Tibial artery (tissue), 4 donors: Measurements from ENCODE around the gene TMEM129.

Experiments
- DNase-seq, 2 donors: peaks; one replicate each; pipeline ENCODE4 v3.0.0-alpha.2; 2019
- H3K27ac ChIP-seq, 2 donors: fragments of 200-600 bp; sonication (generic) in 1 of 2; 1 replicate in 1 of 2; 2 replicates in 1 of 2; pipeline ENCODE4 v1.5.1; 2018 to 2019; ENCODE audit warnings: mild to moderate bottlenecking in 1 of 2
- H3K27me3 ChIP-seq, 2 donors: fragments of 200-600 bp; sonication (generic) in 1 of 2; one replicate each; pipeline versions ENCODE4 v1.5.1 to v1.6.0; 2016 to 2019
- H3K36me3 ChIP-seq, 3 donors: fragments of 200-600 bp; sonication (generic) in 2 of 3; one replicate each; pipeline ENCODE4 v1.5.1; 2016 to 2019; ENCODE audit warnings: mild to moderate bottlenecking in 2 of 3
- H3K4me1 ChIP-seq, 4 donors: fragments of 200-600 bp; sonication (generic) in 2 of 4; 1 replicate in 3 of 4; 2 replicates in 1 of 4; pipeline ENCODE4 v1.5.1; 2016 to 2019
- H3K4me3 ChIP-seq, 2 donors: fragments of 200-600 bp; sonication (generic) in 1 of 2; 1 replicate in 1 of 2; 2 replicates in 1 of 2; pipeline ENCODE4 v1.5.1; 2018 to 2019; ENCODE audit warnings: mild to moderate bottlenecking in 2 of 2
- H3K9me3 ChIP-seq, 3 donors: fragments of 200-600 bp; sonication (generic) in 1 of 3; one replicate each; pipeline ENCODE4 v1.5.1; 2016 to 2019
- CTCF ChIP-seq, 2 experiments: fragments of 200-600 bp in 1 of 2; fragments of 450-650 bp in 1 of 2; IDR thresholded peaks; one replicate each; pipeline ENCODE4 v1.5.1; 2017 to 2019; ENCODE audit warnings: antibody characterized with exemption in 2 of 2, mild to moderate bottlenecking in 1 of 2, moderate library complexity in 1 of 2
- intact Hi-C: fragments of 100-400 bp; cut with DNase I; formaldehyde crosslinking; loops from one replicate; pipeline ENCODE4 v1.15.0; 2023; ENCODE audit warnings: low total_unique reads

The TMEM129 gene

GRCh38 chr4:1718095-1718850 lies 2.9 kb downstream of the TMEM129 start:
- peaks cover 0 to 57% (median 40%) of the 10 kb centered on the region in 4 donors for H3K4me1 ChIP-seq
- no peak overlapping the region for H3K27ac ChIP-seq
- H3K27me3 ChIP-seq: no peaks in the 10 kb centered on the region
- intact Hi-C loops: no loop called here
- no peak for TF ChIP-seq CTCF (IDR thresholded peaks at IDR 0.05)
- peak in 1 of 2 donors; percentile 16 for DNase-seq
- peaks cover 0 to 23% (median 18%) of the 10 kb centered on the region in 3 donors for H3K36me3 ChIP-seq
- no peaks in the 10 kb centered on the region for H3K9me3 ChIP-seq
- no peak overlapping the region for H3K4me3 ChIP-seq

DNA sequence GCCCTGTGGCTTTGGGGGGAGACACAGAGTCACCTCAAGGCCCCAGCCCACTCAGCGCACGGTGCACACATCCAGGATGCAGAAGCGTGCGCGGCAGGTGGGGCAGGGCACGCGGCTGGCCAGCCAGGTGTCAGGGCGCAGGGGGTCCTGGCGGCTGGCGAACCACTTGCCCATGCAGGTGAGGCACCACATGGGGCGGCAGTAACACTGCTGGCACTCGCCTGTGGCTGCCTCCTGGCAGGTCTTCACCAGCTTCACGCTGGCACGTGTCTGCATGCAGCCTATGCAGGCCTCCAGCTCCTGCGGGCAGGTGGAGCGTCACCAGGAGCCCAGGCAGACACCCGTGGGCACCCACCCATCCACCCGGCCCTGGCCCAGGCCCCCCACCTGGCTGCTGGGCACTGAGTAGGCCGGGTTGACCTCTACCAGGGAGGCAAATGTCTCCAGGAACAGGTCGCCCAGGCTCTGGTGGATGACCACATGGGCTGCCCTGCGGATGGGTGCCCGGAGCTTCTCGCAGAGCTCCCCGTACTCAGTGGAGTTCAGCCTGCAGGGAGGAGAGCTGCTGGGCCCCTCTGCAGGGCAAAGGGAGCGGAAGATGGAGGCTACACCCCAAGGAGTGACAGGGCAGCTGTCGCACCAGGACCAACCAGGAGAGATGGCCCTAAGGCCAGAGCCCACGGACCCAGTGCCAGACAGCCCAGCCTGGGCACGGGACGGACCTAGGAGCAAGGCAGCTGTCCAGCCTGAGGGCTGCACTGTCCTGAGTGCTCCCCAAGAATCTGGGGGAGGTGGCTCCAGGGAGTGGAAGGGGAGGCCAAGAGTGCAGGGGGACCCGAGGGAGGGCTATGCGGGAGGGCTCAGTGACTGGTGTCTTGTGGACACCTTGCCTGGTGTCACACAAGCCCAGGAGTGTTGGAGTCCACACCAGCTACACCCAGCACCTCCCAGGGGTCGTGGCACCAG lies 3.7 kb downstream of the TMEM129 start:
- no peaks in the 10 kb centered on the region for H3K27me3 ChIP-seq
- no peak for TF ChIP-seq CTCF (IDR thresholded peaks at IDR 0.05)
- H3K9me3 ChIP-seq: no peaks in the 10 kb centered on the region
- H3K36me3 ChIP-seq: peaks cover 0 to 23% (median 18%) of the 10 kb centered on the region in 3 donors
- H3K4me1 ChIP-seq: peaks cover 0 to 62% (median 44%) of the 10 kb centered on the region in 4 donors
- no peak overlapping the region for H3K4me3 ChIP-seq
- peak in 1 of 2 donors; percentile 11 for DNase-seq
- no peak overlapping the region for H3K27ac ChIP-seq
- intact Hi-C loops: no loop called here

DNA sequence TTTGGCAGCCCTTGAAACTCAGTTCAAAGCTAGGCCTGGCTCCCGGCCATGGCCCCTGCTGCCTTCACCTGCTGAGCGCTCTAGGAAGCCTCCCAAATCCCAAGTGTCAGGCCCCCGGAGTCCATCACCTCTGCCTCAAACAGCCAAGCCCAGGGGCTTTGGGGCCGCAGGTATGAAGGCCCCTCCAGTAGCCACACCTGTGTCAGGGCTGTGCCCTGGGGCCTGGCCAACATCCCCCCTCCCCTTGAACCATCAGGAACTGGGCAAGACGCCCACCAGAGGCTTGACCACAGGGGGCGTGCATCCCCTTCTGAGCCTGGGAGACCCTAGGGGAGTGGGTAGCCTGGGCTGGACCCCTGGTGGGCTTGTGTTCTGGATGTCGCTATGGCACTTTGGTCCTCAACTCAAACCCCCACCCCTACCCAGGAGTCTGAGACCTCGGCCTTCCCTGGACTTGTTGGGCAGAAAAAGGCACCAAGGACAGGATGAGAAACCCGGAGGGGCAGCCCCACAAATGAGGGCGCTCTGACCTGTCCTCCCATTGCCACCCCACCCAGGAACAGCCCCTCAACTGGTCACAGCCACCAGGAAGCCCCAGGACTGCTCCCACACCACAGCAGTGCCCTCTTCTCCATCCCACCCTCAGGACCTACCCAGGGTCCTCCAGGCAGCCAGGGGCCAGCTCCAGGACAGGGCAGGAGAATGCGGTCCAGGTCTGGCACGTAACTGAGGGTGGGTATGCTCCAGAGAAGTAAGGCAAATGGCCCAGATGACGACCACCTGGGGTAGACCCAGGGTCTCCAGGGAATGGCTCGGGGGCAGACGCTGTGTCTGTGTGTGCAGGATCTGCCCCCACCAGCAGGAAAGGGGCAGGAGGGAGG lies 4.8 kb downstream of the TMEM129 start:
- no peak overlapping the region for H3K27ac ChIP-seq
- H3K4me1 ChIP-seq: peaks cover 0 to 55% (median 36%) of the 10 kb centered on the region in 4 donors
- H3K4me3 ChIP-seq: no peak overlapping the region
- H3K9me3 ChIP-seq: no peaks in the 10 kb centered on the region
- TF ChIP-seq CTCF (IDR thresholded peaks at IDR 0.05): no peak
- intact Hi-C loops: no loop called here
- peaks cover 0 to 27% (median 18%) of the 10 kb centered on the region in 3 donors for H3K36me3 ChIP-seq
- H3K27me3 ChIP-seq: no peaks in the 10 kb centered on the region
- DNase-seq: peak in 1 of 2 donors; percentile 17

DNA sequence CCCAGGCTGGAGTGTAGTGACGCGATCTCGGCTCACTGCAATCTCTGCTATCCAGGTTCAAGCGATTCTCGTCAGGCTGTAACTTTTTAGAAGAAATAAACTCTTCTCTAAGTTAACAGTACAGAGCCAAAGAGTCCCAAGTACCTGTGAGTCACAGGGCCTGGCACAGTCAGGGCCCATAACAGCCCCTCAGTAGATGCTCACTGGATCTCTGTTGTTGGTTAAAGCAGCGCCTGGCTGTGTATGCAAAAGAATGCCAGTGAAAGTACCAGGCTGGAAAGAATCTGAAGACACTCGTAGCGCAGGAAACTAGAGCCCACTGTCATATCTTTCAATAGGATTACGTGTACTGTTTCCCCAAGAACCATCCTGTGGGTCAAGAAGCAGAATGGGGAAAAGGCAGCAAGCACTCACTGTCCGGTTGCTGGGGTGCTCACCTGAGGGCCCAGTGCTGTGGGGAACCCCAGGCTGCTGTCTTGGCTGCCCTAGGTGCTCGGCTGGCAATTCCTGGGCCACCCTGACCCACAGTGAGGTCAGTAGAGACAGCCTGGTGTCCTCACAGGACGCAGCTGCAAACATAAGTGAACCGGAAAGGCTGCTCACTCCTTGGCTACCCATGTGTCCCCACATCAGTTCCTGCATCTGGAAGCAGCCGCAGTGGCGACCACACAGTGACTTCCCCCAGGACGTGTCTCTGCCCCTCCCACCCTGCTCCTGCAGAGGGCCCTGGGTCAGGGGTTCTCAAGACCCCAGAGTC lies 5.9 kb downstream of the TMEM129 start:
- no peak for TF ChIP-seq CTCF (IDR thresholded peaks at IDR 0.05)
- Histone ChIP-seq H3K4me3 (no peak overlapping the region), H3K36me3 (peaks cover 0 to 27% (median 18%) of the 10 kb centered on the region in 3 donors)

More for the DNA sequence above, 5.9 kb downstream of the TMEM129 start:
- Histone ChIP-seq H3K27ac (no peak overlapping the region), H3K4me1 (peaks cover 0 to 64% (median 44%) of the 10 kb centered on the region in 4 donors), H3K9me3 (no peaks in the 10 kb centered on the region), H3K27me3 (no peaks in the 10 kb centered on the region)
- peak in 1 of 2 donors; percentile 19 for DNase-seq
- intact Hi-C loops: no loop called here
